ENCODE measurements around the gene CPAMD8. TPM values are rescaled to one million over a fixed set of nuclear protein-coding genes. Genes with fewer than 3 reads are reported as not detected.

The CPAMD8 gene
- total RNA-seq, 2 experiments from 2014 or later: 0.32 to 1.2 TPM

- CTCF ChIA-PET (ENCODE audit: unreplicated experiment): no interaction called here
- no peak for DNase-seq (ENCODE audit: low spot score)
- no peak overlapping the region for H3K4me3 ChIP-seq (ENCODE audit: low read depth, low read length, poor library complexity, severe bottlenecking)
- H3K4me2 ChIP-seq (ENCODE audit: low read length): no peak overlapping the region
- no peaks in the 10 kb centered on the region for H3K36me3 ChIP-seq (ENCODE audit: insufficient read depth, low read length)
- H4K20me1 ChIP-seq (ENCODE audit: insufficient read depth, low read length): no peaks in the 10 kb centered on the region
- no peaks in the 10 kb centered on the region for H3K79me2 ChIP-seq (ENCODE audit: insufficient read depth, low read depth, low read length)
- POLR2A ChIA-PET: interaction anchor here (1.2 kb wide), 1 partner anchor 10 kb away, joined by 4 read pairs; no protein-coding TSS in a partner anchor
- H3K9me2 ChIP-seq (ENCODE audit: insufficient read depth, low read length): no peaks in the 10 kb centered on the region
- TF ChIP-seq EZH2phosphoT487 (IDR thresholded peaks at IDR 0.05; ENCODE audit: borderline replicate concordance, low read depth, low read length) (no peak), CTCF (conservative IDR thresholded peaks at IDR 0.05; ENCODE audit: low read length) (no peak)
- peaks cover 31% of the 10 kb centered on the region for H3K4me1 ChIP-seq (ENCODE audit: insufficient read depth, low read length, poor library complexity, severe bottlenecking)
- no peak overlapping the region for H2AFZ ChIP-seq (ENCODE audit: low read length)
- intact Hi-C loops (cut with micrococcal nuclease; ENCODE audit: unreplicated experiment): no loop called here
- no TSS peak for BruUV-seq (replicated peaks)
- H3K27ac ChIP-seq (ENCODE audit: low read depth, low read length, poor library complexity, severe bottlenecking): no peak overlapping the region
- peaks cover 4% of the 10 kb centered on the region; the same call in 1 of the 2 replicates for H3K9me3 ChIP-seq (ENCODE audit: low read length)
Observed at GRCh38 chr19:17022738-17023137, 3.9 kb downstream of the CPAMD8 start.

- TF ChIP-seq EZH2phosphoT487 (IDR thresholded peaks at IDR 0.05; ENCODE audit: borderline replicate concordance, low read depth, low read length): no peak
- TF ChIP-seq CTCF (conservative IDR thresholded peaks at IDR 0.05; ENCODE audit: low read length): no peak
- Histone ChIP-seq H3K36me3 (ENCODE audit: insufficient read depth, low read length) (no peaks in the 10 kb centered on the region), H3K9me2 (ENCODE audit: insufficient read depth, low read length) (no peaks in the 10 kb centered on the region), H2AFZ (ENCODE audit: low read length) (no peak overlapping the region; the same call in 1 of the 2 replicates), H3K4me1 (ENCODE audit: insufficient read depth, low read length, poor library complexity, severe bottlenecking) (peaks cover 31% of the 10 kb centered on the region), H4K20me1 (ENCODE audit: insufficient read depth, low read length) (no peaks in the 10 kb centered on the region), H3K4me2 (ENCODE audit: low read length) (no peak overlapping the region), H3K9me3 (ENCODE audit: low read length) (peaks cover 4% of the 10 kb centered on the region; the same call in 1 of the 2 replicates), H3K27ac (ENCODE audit: low read depth, low read length, poor library complexity, severe bottlenecking) (no peak overlapping the region), H3K79me2 (ENCODE audit: insufficient read depth, low read depth, low read length) (no peaks in the 10 kb centered on the region), H3K4me3 (ENCODE audit: low read depth, low read length, poor library complexity, severe bottlenecking) (no peak overlapping the region)
- BruUV-seq (replicated peaks): no TSS peak
- intact Hi-C loops (cut with micrococcal nuclease; ENCODE audit: unreplicated experiment): no loop called here
- DNase-seq (ENCODE audit: low spot score): no peak
- POLR2A ChIA-PET: interaction anchor here (1.2 kb wide), 1 partner anchor 9 kb away, joined by 4 read pairs; no protein-coding TSS in a partner anchor
- CTCF ChIA-PET (ENCODE audit: unreplicated experiment): no interaction called here
Observed at GRCh38 chr19:17021793-17022590, 4.6 kb downstream of the CPAMD8 start.

- BruUV-seq (replicated peaks): no TSS peak
- H3K9me3 ChIP-seq (ENCODE audit: low read length): peaks cover 4% of the 10 kb centered on the region; the same call in 1 of the 2 replicates
- H4K20me1 ChIP-seq (ENCODE audit: insufficient read depth, low read length): no peaks in the 10 kb centered on the region
- H3K79me2 ChIP-seq (ENCODE audit: insufficient read depth, low read depth, low read length): no peaks in the 10 kb centered on the region
- no peak for DNase-seq (ENCODE audit: low spot score)
- H3K4me1 ChIP-seq (ENCODE audit: insufficient read depth, low read length, poor library complexity, severe bottlenecking): peaks cover 31% of the 10 kb centered on the region
- no peaks in the 10 kb centered on the region for H3K36me3 ChIP-seq (ENCODE audit: insufficient read depth, low read length)
- H3K4me2 ChIP-seq (ENCODE audit: low read length): no peak overlapping the region
- H3K9me2 ChIP-seq (ENCODE audit: insufficient read depth, low read length): no peaks in the 10 kb centered on the region
- ChIA-PET CTCF (ENCODE audit: unreplicated experiment) (no interaction called here), POLR2A (no interaction called here)
- intact Hi-C loops (cut with micrococcal nuclease; ENCODE audit: unreplicated experiment): no loop called here
- H3K27ac ChIP-seq (ENCODE audit: low read depth, low read length, poor library complexity, severe bottlenecking): no peak overlapping the region
- TF ChIP-seq CTCF (conservative IDR thresholded peaks at IDR 0.05; ENCODE audit: low read length) (no peak), EZH2phosphoT487 (IDR thresholded peaks at IDR 0.05; ENCODE audit: borderline replicate concordance, low read depth, low read length) (no peak)
- no peak overlapping the region for H3K4me3 ChIP-seq (ENCODE audit: low read depth, low read length, poor library complexity, severe bottlenecking)
- peak overlapping the region; percentile 53; the same call in 1 of the 2 replicates for H2AFZ ChIP-seq (ENCODE audit: low read length)
Observed at GRCh38 chr19:17021328-17021727, 5.3 kb downstream of the CPAMD8 start.
